Activated T-cell treated with anti-CD3 and anti-CD28 coated beads, Interleukin-2, amount 50 U/mL, for 4 hours (primary cell): ENCODE measurements around the gene MARCHF3. TPM values are rescaled to one million over a fixed set of nuclear protein-coding genes. Genes with fewer than 3 reads are reported as not detected.

Experiments
- ATAC-seq, 2 donors: fragments of 200-7000 bp; cut with Tn5 transposase; one replicate each; pipeline ENCODE4 v1.10.0; 2021
- DNase-seq: peaks from one replicate; pipeline ENCODE4 v3.0.0-alpha.2; 2020
- H3K27me3 Mint-ChIP-seq: one replicate; pipeline ENCODE4 v1.8.0; 2021; ENCODE audit warnings: low read depth, mixed read lengths
- H3K36me3 Mint-ChIP-seq: one replicate; pipeline ENCODE4 v1.8.0; 2022; ENCODE audit warnings: mixed read lengths; ENCODE audit not compliant: insufficient read depth
- H3K4me1 Mint-ChIP-seq: one replicate; pipeline ENCODE4 v1.8.0; 2021; ENCODE audit warnings: low read depth, mixed read lengths
- H3K4me3 Mint-ChIP-seq: one replicate; pipeline ENCODE4 v1.8.0; 2021; ENCODE audit warnings: mild to moderate bottlenecking, moderate library complexity, mixed read lengths
- H3K9me3 Mint-ChIP-seq: one replicate; pipeline ENCODE4 v1.8.0; 2021; ENCODE audit warnings: mixed read lengths
- total RNA-seq, 3 donors: library from RNA; stranded (reverse); gene quantifications; one replicate each; pipeline ENCODE4 v1.2.1, GENCODE V29; 2021

Gene MARCHF3
- total RNA-seq, 3 donors from 2014 or later, result 2.7 to 4.2 (median 3.3) TPM

- H3K4me1 Mint-ChIP-seq, result peaks cover 9% of the 10 kb centered on the region
- no peak overlapping the region for H3K4me3 Mint-ChIP-seq
- peaks cover 2% of the 10 kb centered on the region for H3K36me3 Mint-ChIP-seq
- DNase-seq (no peak), ATAC-seq (no peak)
- no peaks in the 10 kb centered on the region for H3K27me3 Mint-ChIP-seq
- H3K9me3 Mint-ChIP-seq, result no peaks in the 10 kb centered on the region
These were observed 157.6 kb downstream of the MARCHF3 start for GRCh38 chr5:126872561-126873354.

- no peak overlapping the region for H3K4me3 Mint-ChIP-seq
- no peaks in the 10 kb centered on the region for H3K27me3 Mint-ChIP-seq
- no peaks in the 10 kb centered on the region for H3K36me3 Mint-ChIP-seq
- H3K4me1 Mint-ChIP-seq, result peaks cover 9% of the 10 kb centered on the region
- H3K9me3 Mint-ChIP-seq, result no peaks in the 10 kb centered on the region
- ATAC-seq, result no peak
- no peak for DNase-seq
These were observed 158.9 kb downstream of the MARCHF3 start for GRCh38 chr5:126871441-126871840.

- no peak for DNase-seq
- Mint-ChIP-seq H3K27me3 (no peaks in the 10 kb centered on the region), H3K4me1 (peaks cover 9% of the 10 kb centered on the region), H3K4me3 (peak overlapping the region; percentile 71), H3K36me3 (no peaks in the 10 kb centered on the region), H3K9me3 (no peaks in the 10 kb centered on the region)
- peak; percentile 69 to 75 for ATAC-seq
These were observed 161.3 kb downstream of the MARCHF3 start for GRCh38 chr5:126869005-126869451.

GRCh38 chr5:126868338-126869004 is 161.9 kb downstream of the MARCHF3 start:
- no peaks in the 10 kb centered on the region for H3K9me3 Mint-ChIP-seq
- DNase-seq, result no peak
- H3K4me3 Mint-ChIP-seq, result peak overlapping the region; percentile 71

DNA sequence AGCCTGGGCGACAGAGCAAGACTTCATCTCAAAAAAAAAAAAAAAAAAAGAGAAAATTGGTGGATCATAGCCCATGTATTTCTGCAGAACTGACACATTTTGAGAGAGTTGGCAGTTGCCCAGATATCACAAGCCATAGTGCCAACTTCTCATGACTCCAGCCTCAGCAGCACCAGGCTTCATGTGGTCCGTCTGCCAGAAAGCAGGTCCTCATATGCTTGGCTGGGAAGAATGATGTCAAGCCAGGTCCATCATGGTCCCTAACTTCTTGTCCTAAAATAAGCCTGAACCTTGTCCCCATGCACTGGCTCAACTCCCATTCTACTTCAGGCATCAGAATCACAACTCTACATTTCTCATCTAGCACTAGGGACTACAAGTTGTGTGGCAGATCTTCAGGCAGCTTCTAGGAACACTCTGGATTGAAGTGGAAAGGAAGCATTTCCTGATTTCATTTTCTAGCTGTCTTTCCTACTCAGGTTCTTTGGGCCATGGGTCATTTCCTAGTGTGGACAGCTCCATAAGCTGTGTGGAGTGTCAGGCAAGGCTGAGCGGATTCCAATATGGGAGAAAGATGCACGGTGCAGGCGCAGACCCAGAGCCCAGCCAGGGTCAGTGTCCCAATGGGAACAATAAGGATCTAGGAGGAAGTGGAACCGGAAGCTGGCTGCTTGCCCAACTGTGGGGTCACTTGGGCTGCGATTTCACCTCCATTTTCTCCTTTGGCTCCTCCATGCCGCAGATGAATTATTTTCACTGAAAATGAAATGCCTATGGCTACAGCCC is 163.3 kb downstream of the MARCHF3 start:
- Mint-ChIP-seq H3K4me3 (no peak overlapping the region), H3K27me3 (no peaks in the 10 kb centered on the region), H3K4me1 (peaks cover 9% of the 10 kb centered on the region), H3K9me3 (no peaks in the 10 kb centered on the region), H3K36me3 (no peaks in the 10 kb centered on the region)
- DNase-seq (no peak), ATAC-seq (no peak)

More at GRCh38 chr5:126868338-126869004, 161.9 kb downstream of the MARCHF3 start:
- Mint-ChIP-seq H3K4me1 (peaks cover 9% of the 10 kb centered on the region), H3K36me3 (no peaks in the 10 kb centered on the region), H3K27me3 (no peaks in the 10 kb centered on the region)
- no peak for ATAC-seq

DNA sequence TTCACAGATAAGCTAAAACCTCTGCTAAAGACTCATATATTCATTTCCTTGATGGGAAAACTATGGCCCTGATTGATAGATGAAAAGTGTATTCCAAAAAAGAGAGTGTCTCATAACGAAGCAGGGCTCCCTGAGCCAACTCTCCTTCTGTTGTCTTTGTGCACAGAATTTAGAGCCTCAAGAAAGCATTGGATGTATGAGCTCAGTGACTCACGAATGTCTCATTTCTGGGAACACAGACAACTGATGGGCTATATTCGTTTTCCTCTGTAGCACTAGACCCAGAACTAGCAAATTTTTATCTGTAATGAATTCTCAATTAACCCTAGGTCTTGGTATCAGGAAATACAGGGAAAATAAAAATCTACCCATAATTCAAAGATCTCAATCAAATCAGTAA is 165.1 kb downstream of the MARCHF3 start:
- Mint-ChIP-seq H3K4me1 (peaks cover 9% of the 10 kb centered on the region), H3K36me3 (no peaks in the 10 kb centered on the region), H3K9me3 (no peaks in the 10 kb centered on the region), H3K27me3 (no peaks in the 10 kb centered on the region), H3K4me3 (no peak overlapping the region)
- no peak for DNase-seq
- no peak for ATAC-seq

- peaks cover 7% of the 10 kb centered on the region for H3K4me1 Mint-ChIP-seq
- no peak overlapping the region for H3K4me3 Mint-ChIP-seq
- H3K27me3 Mint-ChIP-seq, result no peaks in the 10 kb centered on the region
- H3K9me3 Mint-ChIP-seq, result no peaks in the 10 kb centered on the region
- no peak for DNase-seq
- no peaks in the 10 kb centered on the region for H3K36me3 Mint-ChIP-seq
- no peak for ATAC-seq
These were observed 166.2 kb downstream of the MARCHF3 start for GRCh38 chr5:126864042-126864688.

GRCh38 chr5:126863402-126863801 is 167.0 kb downstream of the MARCHF3 start:
- ATAC-seq (no peak), DNase-seq (no peak)
- no peaks in the 10 kb centered on the region for H3K4me1 Mint-ChIP-seq
- no peaks in the 10 kb centered on the region for H3K27me3 Mint-ChIP-seq
- H3K4me3 Mint-ChIP-seq, result no peak overlapping the region
- H3K36me3 Mint-ChIP-seq, result no peaks in the 10 kb centered on the region
- H3K9me3 Mint-ChIP-seq, result no peaks in the 10 kb centered on the region

GRCh38 chr5:126858441-126858840 is 171.9 kb downstream of the MARCHF3 start:
- Mint-ChIP-seq H3K36me3 (no peaks in the 10 kb centered on the region), H3K4me1 (peaks cover 16% of the 10 kb centered on the region), H3K4me3 (no peak overlapping the region), H3K9me3 (no peaks in the 10 kb centered on the region), H3K27me3 (no peaks in the 10 kb centered on the region)
- no peak for ATAC-seq
- no peak for DNase-seq

- Mint-ChIP-seq H3K4me1 (peaks cover 23% of the 10 kb centered on the region), H3K27me3 (no peaks in the 10 kb centered on the region), H3K36me3 (no peaks in the 10 kb centered on the region)
These were observed 172.6 kb downstream of the MARCHF3 start for GRCh38 chr5:126857472-126858410.

DNA sequence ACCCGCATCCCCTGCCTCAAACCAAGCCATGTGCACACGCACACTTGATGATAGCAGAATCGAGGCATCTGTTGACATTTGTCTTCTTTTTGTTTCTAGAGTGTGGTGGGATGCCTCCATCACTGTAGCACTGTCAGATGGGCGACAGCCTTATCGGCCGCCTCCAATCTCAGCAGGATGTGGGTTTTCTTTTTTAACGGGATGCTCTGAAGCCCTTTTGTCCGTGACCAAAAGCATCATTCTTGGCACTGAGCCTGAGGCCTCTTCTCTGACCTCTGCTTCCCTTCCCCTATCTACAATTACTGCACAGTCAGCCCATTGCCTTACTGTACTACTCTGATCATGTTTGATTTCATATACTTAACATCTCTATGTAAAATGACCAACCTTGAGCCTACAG is 175.1 kb downstream of the MARCHF3 start:
- Mint-ChIP-seq H3K36me3 (no peaks in the 10 kb centered on the region), H3K4me3 (no peak overlapping the region), H3K9me3 (no peaks in the 10 kb centered on the region), H3K4me1 (peaks cover 46% of the 10 kb centered on the region), H3K27me3 (no peaks in the 10 kb centered on the region)
- DNase-seq (no peak), ATAC-seq (no peak)

More at GRCh38 chr5:126857472-126858410, 172.6 kb downstream of the MARCHF3 start:
- H3K4me3 Mint-ChIP-seq, result no peak overlapping the region
- no peak for ATAC-seq
- H3K9me3 Mint-ChIP-seq, result no peaks in the 10 kb centered on the region
- DNase-seq, result no peak

DNA sequence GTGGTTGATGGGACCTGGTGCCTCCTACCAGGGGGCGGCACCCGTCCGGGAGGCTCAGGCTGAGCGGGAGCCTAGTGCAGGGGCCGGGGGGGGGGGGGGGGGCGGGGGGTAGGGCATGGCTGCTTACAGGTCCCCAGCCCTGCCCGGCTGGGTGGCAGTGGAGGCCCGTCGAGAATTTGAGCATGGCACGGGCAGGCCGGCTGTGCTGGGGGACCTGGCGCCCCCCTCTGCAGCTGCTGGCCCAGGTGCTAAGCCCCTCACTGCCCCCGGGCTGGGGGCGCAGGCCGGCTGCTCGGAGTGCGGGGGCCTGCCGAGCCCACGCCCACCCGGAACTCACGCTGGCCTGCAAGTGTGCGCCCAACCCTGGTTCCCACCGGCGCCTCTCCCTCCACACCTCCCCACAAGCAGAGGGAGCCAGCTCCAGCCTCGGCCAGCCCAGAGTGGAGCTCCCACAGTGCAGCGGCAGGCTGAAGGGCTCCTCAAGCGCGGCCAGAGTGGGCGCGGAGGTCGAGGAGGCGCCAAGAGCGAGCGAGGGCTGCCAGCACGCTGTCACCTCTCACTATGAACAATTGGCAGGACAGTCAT is 175.7 kb downstream of the MARCHF3 start:
- ATAC-seq, result no peak
- H3K4me3 Mint-ChIP-seq, result no peak overlapping the region
- no peaks in the 10 kb centered on the region for H3K36me3 Mint-ChIP-seq

More for the DNA sequence above, 175.7 kb downstream of the MARCHF3 start:
- H3K9me3 Mint-ChIP-seq, result no peaks in the 10 kb centered on the region
- no peak for DNase-seq
- H3K27me3 Mint-ChIP-seq, result no peaks in the 10 kb centered on the region
- H3K4me1 Mint-ChIP-seq, result peaks cover 46% of the 10 kb centered on the region
